Measurements from ENCODE around the gene TTC39A. TPM values are rescaled to one million over a fixed set of nuclear protein-coding genes. Genes with fewer than 3 reads are reported as not detected.

The TTC39A gene
- total RNA-seq, 3 donors from 2014 or later (not counting 1 experiment from before 2014, with no cell fraction given) = 0.38 TPM; not detected in 2

GRCh38 chr1:51327386-51327785 is 3.0 kb downstream of the TTC39A start:
- H3K36me3 Mint-ChIP-seq = no peaks in the 10 kb centered on the region
- DNase-seq = no peak
- 88% methylated on average over 5 of the region's 5 CpGs for WGBS (ENCODE audit: insufficient coverage)
- Histone ChIP-seq H3K4me3 (ENCODE audit: low read length) (no peak overlapping the region), H3K9me3 (ENCODE audit: control insufficient read depth, insufficient read depth, low read length) (no peaks in the 10 kb centered on the region), H3K4me1 (ENCODE audit: control insufficient read depth, insufficient read depth, low read length) (peaks cover 10% of the 10 kb centered on the region), H3K27ac (ENCODE audit: low read length) (no peak overlapping the region), H3K27me3 (ENCODE audit: control insufficient read depth, insufficient read depth, low read length) (peaks cover 14% of the 10 kb centered on the region), H3K36me3 (ENCODE audit: control insufficient read depth, insufficient read depth, low read length) (no peaks in the 10 kb centered on the region)
- no peaks in the 10 kb centered on the region for H3K9me3 Mint-ChIP-seq
- H3K27ac Mint-ChIP-seq = no peak overlapping the region
- TF ChIP-seq CTCF (IDR thresholded peaks at IDR 0.05) = no peak
- peaks cover 0 to 10% of the 10 kb centered on the region in 2 donors for H3K4me1 Mint-ChIP-seq
- H3K27me3 Mint-ChIP-seq (ENCODE audit: low read depth in 2 of 2) = peaks cover 29 to 31% of the 10 kb centered on the region in 2 donors
- H3K4me3 Mint-ChIP-seq = no peak overlapping the region
- ATAC-seq = no peak
- intact Hi-C loops (cut with micrococcal nuclease) = no loop called here

- Mint-ChIP-seq H3K27me3 (ENCODE audit: low read depth in 2 of 2) (peaks cover 28 to 31% of the 10 kb centered on the region in 2 donors), H3K27ac (no peak overlapping the region), H3K9me3 (no peaks in the 10 kb centered on the region), H3K36me3 (no peaks in the 10 kb centered on the region), H3K4me1 (peaks cover 0 to 10% of the 10 kb centered on the region in 2 donors), H3K4me3 (no peak overlapping the region)
- no peak for ATAC-seq
- Histone ChIP-seq H3K4me3 (ENCODE audit: low read length) (no peak overlapping the region), H3K36me3 (ENCODE audit: control insufficient read depth, insufficient read depth, low read length) (no peaks in the 10 kb centered on the region), H3K4me1 (ENCODE audit: control insufficient read depth, insufficient read depth, low read length) (peaks cover 10% of the 10 kb centered on the region), H3K27me3 (ENCODE audit: control insufficient read depth, insufficient read depth, low read length) (peaks cover 14% of the 10 kb centered on the region), H3K27ac (ENCODE audit: low read length) (no peak overlapping the region), H3K9me3 (ENCODE audit: control insufficient read depth, insufficient read depth, low read length) (no peaks in the 10 kb centered on the region)
- 99% methylated on average over 6 of the region's 8 CpGs for WGBS (ENCODE audit: insufficient coverage)
- intact Hi-C loops (cut with micrococcal nuclease) = no loop called here
- no peak for DNase-seq
- TF ChIP-seq CTCF (IDR thresholded peaks at IDR 0.05) = no peak
Observed at GRCh38 chr1:51326839-51327238, 3.5 kb downstream of the TTC39A start.

DNA sequence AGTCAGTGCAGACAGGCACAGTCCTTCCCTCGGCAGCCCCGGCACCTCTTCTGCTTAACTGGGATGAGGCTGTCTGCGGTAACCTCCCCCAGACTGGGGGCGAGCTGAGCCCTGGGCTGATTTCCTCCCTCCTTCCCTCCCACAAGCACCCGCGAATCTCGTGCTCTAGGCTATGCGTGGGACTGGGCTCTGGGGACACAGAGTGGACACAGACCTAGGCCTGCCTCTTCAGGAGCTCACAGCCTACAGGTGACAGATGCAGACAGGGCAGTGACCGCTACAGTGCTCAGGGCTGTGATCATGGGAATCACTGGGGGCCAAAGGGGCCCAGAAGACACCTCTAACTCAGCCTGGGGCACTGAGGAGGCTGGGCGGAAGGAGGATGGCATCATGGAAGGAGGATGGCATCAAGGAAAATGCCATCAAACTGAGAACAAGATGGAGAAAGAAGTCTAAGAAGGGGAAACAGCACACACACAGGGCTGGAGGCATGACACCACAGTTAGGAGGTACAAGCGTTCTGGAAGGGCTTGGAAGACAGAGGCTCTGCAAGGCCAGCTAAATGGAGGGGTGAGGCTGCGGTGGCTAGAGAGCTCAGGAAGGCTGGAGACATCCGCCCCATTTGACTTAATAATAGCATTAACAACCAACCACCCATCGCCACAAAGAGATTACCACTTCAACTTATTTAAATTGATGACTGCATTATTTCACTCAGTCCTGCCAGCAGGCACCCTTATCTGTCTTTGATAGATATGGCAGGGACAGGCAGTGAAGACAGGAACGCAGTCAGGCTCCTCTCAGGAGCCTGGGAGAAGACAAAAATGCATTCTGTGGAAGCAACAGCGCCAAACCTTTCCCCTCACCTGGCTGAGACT is 4.2 kb downstream of the TTC39A start:
- WGBS (ENCODE audit: insufficient coverage) = 80% methylated on average over 15 of the region's 16 CpGs
- no peak overlapping the region for H3K27ac Mint-ChIP-seq

More for the DNA sequence above, 4.2 kb downstream of the TTC39A start:
- H3K4me1 Mint-ChIP-seq = peaks cover 0 to 6% of the 10 kb centered on the region in 2 donors
- Histone ChIP-seq H3K9me3 (ENCODE audit: control insufficient read depth, insufficient read depth, low read length) (no peaks in the 10 kb centered on the region), H3K27me3 (ENCODE audit: control insufficient read depth, insufficient read depth, low read length) (peaks cover 10% of the 10 kb centered on the region), H3K36me3 (ENCODE audit: control insufficient read depth, insufficient read depth, low read length) (no peaks in the 10 kb centered on the region), H3K27ac (ENCODE audit: low read length) (no peak overlapping the region), H3K4me3 (ENCODE audit: low read length) (no peak overlapping the region), H3K4me1 (ENCODE audit: control insufficient read depth, insufficient read depth, low read length) (peaks cover 10% of the 10 kb centered on the region)
- H3K27me3 Mint-ChIP-seq (ENCODE audit: low read depth in 2 of 2) = peaks cover 21 to 25% of the 10 kb centered on the region in 2 donors
- ATAC-seq (no peak), DNase-seq (no peak)
- no peak overlapping the region for H3K4me3 Mint-ChIP-seq
- H3K9me3 Mint-ChIP-seq = no peaks in the 10 kb centered on the region
- TF ChIP-seq CTCF (IDR thresholded peaks at IDR 0.05) = no peak
- intact Hi-C loops (cut with micrococcal nuclease) = no loop called here
- no peaks in the 10 kb centered on the region for H3K36me3 Mint-ChIP-seq
